GM12892 (cell line): Measurements from ENCODE around the gene PCYT1B.

ENCODE experiments used
- POLR2A ChIP-seq: IDR thresholded peaks from 2 replicates; pipeline ENCODE4 v1.6.1; 2011; ENCODE audit warnings: low read depth, low read length, control low read depth
- TAF1 ChIP-seq: IDR thresholded peaks from 2 replicates; pipeline ENCODE4 v1.6.1; 2011; ENCODE audit warnings: low read depth, mild to moderate bottlenecking, control low read depth, low read length, borderline replicate concordance

GRCh38 chrX:24648495-24648894 lies 1.3 kb upstream of the PCYT1B start:
- no peak for TF ChIP-seq POLR2A
- no peak for TF ChIP-seq TAF1
